NCI-H1436 (cell line): ENCODE results near the gene AMMECR1.
"Not testable (repeated sequence)": the region's sequence is repeated elsewhere in the genome, so short reads cannot be mapped to it uniquely, and the experiment has no call there.

Experiments
- DNase-seq: peaks from one replicate; lab custom pipeline; 2025; lab: John Stamatoyannopoulos, UW

AMMECR1 gene

GRCh38 chrX:110257889-110258288 is 60.0 kb downstream of the AMMECR1 start:
- no peak for DNase-seq

- DNase-seq: no peak
Measured at GRCh38 chrX:110252711-110253110, 65.2 kb downstream of the AMMECR1 start.

- no peak for DNase-seq
Measured at GRCh38 chrX:110251961-110252360, 65.9 kb downstream of the AMMECR1 start.

- no peak for DNase-seq
Measured at GRCh38 chrX:110251526-110251925, 66.4 kb downstream of the AMMECR1 start.

GRCh38 chrX:110250847-110251246 is 67.0 kb downstream of the AMMECR1 start:
- DNase-seq: no peak

- DNase-seq: no peak
Measured at GRCh38 chrX:110248578-110248977, 69.3 kb downstream of the AMMECR1 start.

GRCh38 chrX:110245011-110245410 is 72.9 kb downstream of the AMMECR1 start:
- DNase-seq: no peak

GRCh38 chrX:110242371-110242770 is 75.5 kb downstream of the AMMECR1 start:
- DNase-seq: no peak

- no peak for DNase-seq
Measured at GRCh38 chrX:110241816-110242215, 76.1 kb downstream of the AMMECR1 start.

- DNase-seq: not testable (repeated sequence)
Measured at GRCh38 chrX:110238259-110238658, 79.6 kb downstream of the AMMECR1 start.

GRCh38 chrX:110231485-110231884 is 86.4 kb downstream of the AMMECR1 start:
- not testable (repeated sequence) for DNase-seq

GRCh38 chrX:110229497-110230111 is 88.3 kb downstream of the AMMECR1 start:
- not testable (repeated sequence) for DNase-seq

GRCh38 chrX:110228453-110228852 is 89.4 kb downstream of the AMMECR1 start:
- DNase-seq: no peak

- DNase-seq: no peak
Measured at GRCh38 chrX:110226931-110227330, 91.0 kb downstream of the AMMECR1 start.

- DNase-seq: no peak
Measured at GRCh38 chrX:110224926-110225617, 92.8 kb downstream of the AMMECR1 start.

- no peak for DNase-seq
Measured at GRCh38 chrX:110222497-110223257, 95.2 kb downstream of the AMMECR1 start.

GRCh38 chrX:110219920-110220319 is 98.0 kb downstream of the AMMECR1 start:
- DNase-seq: no peak

GRCh38 chrX:110218591-110218990 is 99.3 kb downstream of the AMMECR1 start:
- no peak for DNase-seq

- DNase-seq: no peak
Measured at GRCh38 chrX:110216027-110216426, 101.9 kb downstream of the AMMECR1 start.

- DNase-seq: no peak
Measured at GRCh38 chrX:110215411-110215810, 102.5 kb downstream of the AMMECR1 start.

- DNase-seq: no peak
Measured at GRCh38 chrX:110214684-110215083, 103.2 kb downstream of the AMMECR1 start.

GRCh38 chrX:110213183-110213582 is 104.7 kb downstream of the AMMECR1 start:
- no peak for DNase-seq

GRCh38 chrX:110212299-110212698 is 105.6 kb downstream of the AMMECR1 start:
- DNase-seq: no peak
